ENCODE data around the gene BTBD1. TPM values are rescaled to one million over a fixed set of nuclear protein-coding genes. Genes with fewer than 3 reads are reported as not detected.

BTBD1 gene
- polyA plus RNA-seq, 1 of the 3 experiments (the other 2 are of a cell fraction): 34.4 TPM

DNA sequence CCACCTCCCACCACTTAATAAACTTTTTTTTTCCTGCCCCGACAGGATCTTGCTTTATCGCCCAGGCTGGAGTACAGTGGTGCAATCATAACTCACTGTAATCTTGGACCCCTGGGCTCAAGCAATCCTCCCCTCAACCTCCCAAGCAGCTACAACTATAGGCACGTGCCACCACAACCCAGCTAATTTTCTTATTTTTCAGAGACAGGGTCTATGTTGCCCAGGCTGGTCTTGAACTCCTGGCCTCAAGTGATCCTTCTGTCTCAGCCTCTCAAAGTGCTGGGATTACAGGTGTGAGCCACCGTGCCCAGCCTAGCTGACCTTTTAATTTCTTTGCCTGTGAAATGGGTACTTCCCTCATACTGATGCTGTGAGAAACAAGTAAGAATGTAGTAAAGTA lies 51.7 kb downstream of the BTBD1 start:
- Histone ChIP-seq H3K9me3 (no peaks in the 10 kb centered on the region), H4K20me1 (ENCODE audit: insufficient read depth) (peaks cover 3% of the 10 kb centered on the region; the same call in 1 of the 2 replicates), H3K4me2 (no peak overlapping the region), H3K4me1 (ENCODE audit: control insufficient read depth in 1 of 2, insufficient read depth in 2 of 2, low read depth in 1 of 2, low read length in 1 of 2) (peaks cover 7 to 22% of the 10 kb centered on the region in 2 experiments; a peak in 3 of 4 replicates), H3K9ac (no peak overlapping the region), H3K27ac (ENCODE audit: low read depth in 2 of 2, low read length in 1 of 2) (no peak overlapping the region), H3K9me2 (no peaks in the 10 kb centered on the region), H3K27me3 (ENCODE audit: insufficient read depth) (no peaks in the 10 kb centered on the region), H3K4me3 (ENCODE audit: low read depth in 2 of 2, low read length in 1 of 2) (no peak overlapping the region), H2AFZ (ENCODE audit: low read depth) (no peak overlapping the region), H3F3A (replicated peaks; ENCODE audit: insufficient read depth) (peaks cover 19% of the 10 kb centered on the region), H3K36me3 (replicated peaks in 1 of 2; ENCODE audit: control insufficient read depth in 1 of 2, insufficient read depth in 2 of 2, low read length in 1 of 2) (peaks cover 25 to 35% of the 10 kb centered on the region in 2 experiments), H3K79me2 (ENCODE audit: insufficient read depth) (peaks cover 4% of the 10 kb centered on the region)
- CTCF ChIA-PET: no interaction called here
- 91% methylated on average over 4 of the region's 4 CpGs for WGBS (ENCODE audit: low lambda C conversion rate)
- DNase-seq: no peak
- TF ChIP-seq FOXJ3 (CRISPR knock-in tag; IDR thresholded peaks at IDR 0.05): no peak
- no peak for TF ChIP-seq GATA2 (CRISPR knock-in tag; IDR thresholded peaks at IDR 0.05)
- TF ChIP-seq RCOR1 (IDR thresholded peaks at IDR 0.05; ENCODE audit: low read length): no peak
- no peak for TF ChIP-seq NFIC (IDR thresholded peaks at IDR 0.05; ENCODE audit: borderline replicate concordance)
- POLR2A ChIA-PET: no interaction called here

GRCh38 chr15:83014205-83014653 lies 52.8 kb downstream of the BTBD1 start:
- CTCF ChIA-PET: interaction anchor here (1.0 kb wide), 1 partner anchor 13 kb away, joined by 3 read pairs; no protein-coding TSS in a partner anchor
- WGBS (ENCODE audit: low lambda C conversion rate): 96% methylated on average over 5 of the region's 5 CpGs
- no peak overlapping the region for H3K4me2 ChIP-seq
- peak overlapping the region in 1 of 2 experiments; percentile 25; a peak in 1 of 4 replicates for H3K27ac ChIP-seq (ENCODE audit: low read depth in 2 of 2, low read length in 1 of 2)
- H3K36me3 ChIP-seq (replicated peaks in 1 of 2; ENCODE audit: control insufficient read depth in 1 of 2, insufficient read depth in 2 of 2, low read length in 1 of 2): peaks cover 27 to 32% of the 10 kb centered on the region in 2 experiments
- peaks cover 6% of the 10 kb centered on the region; the same call in 1 of the 2 replicates for H4K20me1 ChIP-seq (ENCODE audit: insufficient read depth)
- H3K4me3 ChIP-seq (ENCODE audit: low read depth in 2 of 2, low read length in 1 of 2): no peak overlapping the region
- peaks cover 15% of the 10 kb centered on the region for H3K79me2 ChIP-seq (ENCODE audit: insufficient read depth)
- peaks cover 19% of the 10 kb centered on the region for H3F3A ChIP-seq (replicated peaks; ENCODE audit: insufficient read depth)
- TF ChIP-seq GATA2 (CRISPR knock-in tag; IDR thresholded peaks at IDR 0.05): no peak
- no peak for TF ChIP-seq MXI1 (IDR thresholded peaks at IDR 0.05; ENCODE audit: low read depth, low read length)
- TF ChIP-seq POLR2AphosphoS5 (IDR thresholded peaks at IDR 0.05; ENCODE audit: low read depth, low read length): no peak; the same call in 1 of the 2 replicates
- TF ChIP-seq NFIC (IDR thresholded peaks at IDR 0.05; ENCODE audit: borderline replicate concordance): no peak
- no peak for TF ChIP-seq GABPA (IDR thresholded peaks at IDR 0.05; ENCODE audit: low read depth)
- TF ChIP-seq USF1 (IDR thresholded peaks at IDR 0.05; ENCODE audit: borderline replicate concordance, low read depth): no peak
- TF ChIP-seq EP300 (IDR thresholded peaks at IDR 0.05; ENCODE audit: borderline replicate concordance in 1 of 2, low read depth in 1 of 2, low read length in 1 of 2): no peak
- no peak for TF ChIP-seq CTCF (IDR thresholded peaks at IDR 0.05)
- TF ChIP-seq TAF1 (IDR thresholded peaks at IDR 0.05; ENCODE audit: borderline replicate concordance, low read depth, low read length): no peak
- no peak for TF ChIP-seq JUND (IDR thresholded peaks at IDR 0.05)
- TF ChIP-seq USF2 (IDR thresholded peaks at IDR 0.05; ENCODE audit: borderline replicate concordance, low read depth, low read length): no peak
- no peak for TF ChIP-seq FOSL2 (IDR thresholded peaks at IDR 0.05; ENCODE audit: borderline replicate concordance, low read depth)
- TF ChIP-seq FOXJ3 (CRISPR knock-in tag; IDR thresholded peaks at IDR 0.05): no peak
- no peak for TF ChIP-seq RCOR1 (IDR thresholded peaks at IDR 0.05; ENCODE audit: low read length)
- TF ChIP-seq SIN3A (IDR thresholded peaks at IDR 0.05; ENCODE audit: borderline replicate concordance, low read depth, low read length): no peak
- TF ChIP-seq NRF1 (IDR thresholded peaks at IDR 0.05; ENCODE audit: low read depth, low read length): no peak
- TF ChIP-seq MEF2A (IDR thresholded peaks at IDR 0.05; ENCODE audit: borderline replicate concordance, low read depth): no peak
- H2AFZ ChIP-seq (ENCODE audit: low read depth): no peak overlapping the region
- POLR2A ChIA-PET: no interaction called here
- H3K4me1 ChIP-seq (ENCODE audit: control insufficient read depth in 1 of 2, insufficient read depth in 2 of 2, low read depth in 1 of 2, low read length in 1 of 2): peaks cover 12 to 27% of the 10 kb centered on the region in 2 experiments; a peak in 3 of 4 replicates
- no peak overlapping the region for H3K9ac ChIP-seq
- H3K9me3 ChIP-seq: no peaks in the 10 kb centered on the region
- no peaks in the 10 kb centered on the region for H3K9me2 ChIP-seq
- H3K27me3 ChIP-seq (ENCODE audit: insufficient read depth): no peaks in the 10 kb centered on the region
- DNase-seq: no peak
